Spleen (tissue), 7 donors: ENCODE data around the gene CACNA2D1.

Experiments used
- POLR2A ChIP-seq, 3 donors: fragments of 450-650 bp; IDR thresholded peaks; one replicate each; pipeline ENCODE4 v1.5.1; 2017; ENCODE audit warnings: antibody characterized with exemption in 3 of 3, mild to moderate bottlenecking in 1 of 3
- TF ChIP-seq, protein P1 (sequence below), 11 experiments: fragments of 200-600 bp in 7 of 11; fragments of 450-650 bp in 4 of 11; sonication (generic) in 4 of 11; IDR thresholded peaks in 8 of 11; conservative IDR thresholded peaks in 3 of 11; 1 replicate in 7 of 11; 2 replicates in 4 of 11; pipeline versions ENCODE4 v1.4.0 to v1.8.0; 2016 to 2021; ENCODE audit warnings: antibody characterized with exemption in 11 of 11, inconsistent platforms in 4 of 11, mild to moderate bottlenecking in 1 of 11
- donor health status: DM: no; HTN: no; CAD: no; lungs with moderate emphysema.
- donor health status: DM: no; HTN: no; CAD: no.
- donor health status: DM: no; HTN: no; CAD: no.

DNA sequence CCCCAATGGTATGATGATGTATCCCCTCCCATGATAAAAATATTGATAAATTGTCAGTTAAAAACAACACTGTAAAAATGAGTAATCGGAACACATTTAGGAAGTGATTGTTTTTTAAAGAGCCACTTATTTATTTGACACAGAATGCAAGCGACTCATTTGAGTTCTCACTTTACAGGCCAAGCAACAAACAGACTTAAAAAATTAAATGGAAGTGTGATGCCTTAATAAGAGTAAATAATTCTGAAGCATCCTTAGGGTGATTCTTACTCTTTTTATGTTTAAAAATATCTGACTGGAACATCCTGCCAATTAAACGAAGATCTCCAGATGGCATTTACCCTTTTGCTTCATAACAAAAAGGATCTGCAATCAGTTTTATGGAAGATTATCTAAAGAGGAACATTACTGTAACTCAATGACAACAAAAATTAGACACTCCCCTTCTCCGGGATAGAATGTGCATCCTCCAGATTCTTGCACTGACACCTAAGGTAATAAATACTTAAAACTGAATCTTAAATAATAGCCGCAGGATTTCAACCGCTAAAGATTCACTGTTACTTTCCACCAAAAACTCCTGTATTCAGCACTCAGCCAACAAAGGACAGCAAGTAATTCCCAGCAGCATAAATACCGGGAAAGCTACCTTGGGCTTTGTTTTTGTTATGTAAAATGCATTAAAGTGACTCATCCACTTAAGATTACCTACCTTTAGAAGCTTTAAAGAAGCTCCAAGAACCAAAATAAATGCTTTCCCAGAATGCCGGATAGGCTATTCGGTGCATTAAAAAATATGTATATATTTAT is 1.7 kb downstream of the CACNA2D1 start:
- TF ChIP-seq, protein P1, sequence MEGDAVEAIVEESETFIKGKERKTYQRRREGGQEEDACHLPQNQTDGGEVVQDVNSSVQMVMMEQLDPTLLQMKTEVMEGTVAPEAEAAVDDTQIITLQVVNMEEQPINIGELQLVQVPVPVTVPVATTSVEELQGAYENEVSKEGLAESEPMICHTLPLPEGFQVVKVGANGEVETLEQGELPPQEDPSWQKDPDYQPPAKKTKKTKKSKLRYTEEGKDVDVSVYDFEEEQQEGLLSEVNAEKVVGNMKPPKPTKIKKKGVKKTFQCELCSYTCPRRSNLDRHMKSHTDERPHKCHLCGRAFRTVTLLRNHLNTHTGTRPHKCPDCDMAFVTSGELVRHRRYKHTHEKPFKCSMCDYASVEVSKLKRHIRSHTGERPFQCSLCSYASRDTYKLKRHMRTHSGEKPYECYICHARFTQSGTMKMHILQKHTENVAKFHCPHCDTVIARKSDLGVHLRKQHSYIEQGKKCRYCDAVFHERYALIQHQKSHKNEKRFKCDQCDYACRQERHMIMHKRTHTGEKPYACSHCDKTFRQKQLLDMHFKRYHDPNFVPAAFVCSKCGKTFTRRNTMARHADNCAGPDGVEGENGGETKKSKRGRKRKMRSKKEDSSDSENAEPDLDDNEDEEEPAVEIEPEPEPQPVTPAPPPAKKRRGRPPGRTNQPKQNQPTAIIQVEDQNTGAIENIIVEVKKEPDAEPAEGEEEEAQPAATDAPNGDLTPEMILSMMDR (IDR thresholded peaks at IDR 0.05 in 8 of 11, conservative IDR thresholded peaks at IDR 0.05 in 3 of 11) = no peak
- TF ChIP-seq POLR2A (IDR thresholded peaks at IDR 0.05) = no peak
